ENCODE results near the gene FAM50A.

DNA sequence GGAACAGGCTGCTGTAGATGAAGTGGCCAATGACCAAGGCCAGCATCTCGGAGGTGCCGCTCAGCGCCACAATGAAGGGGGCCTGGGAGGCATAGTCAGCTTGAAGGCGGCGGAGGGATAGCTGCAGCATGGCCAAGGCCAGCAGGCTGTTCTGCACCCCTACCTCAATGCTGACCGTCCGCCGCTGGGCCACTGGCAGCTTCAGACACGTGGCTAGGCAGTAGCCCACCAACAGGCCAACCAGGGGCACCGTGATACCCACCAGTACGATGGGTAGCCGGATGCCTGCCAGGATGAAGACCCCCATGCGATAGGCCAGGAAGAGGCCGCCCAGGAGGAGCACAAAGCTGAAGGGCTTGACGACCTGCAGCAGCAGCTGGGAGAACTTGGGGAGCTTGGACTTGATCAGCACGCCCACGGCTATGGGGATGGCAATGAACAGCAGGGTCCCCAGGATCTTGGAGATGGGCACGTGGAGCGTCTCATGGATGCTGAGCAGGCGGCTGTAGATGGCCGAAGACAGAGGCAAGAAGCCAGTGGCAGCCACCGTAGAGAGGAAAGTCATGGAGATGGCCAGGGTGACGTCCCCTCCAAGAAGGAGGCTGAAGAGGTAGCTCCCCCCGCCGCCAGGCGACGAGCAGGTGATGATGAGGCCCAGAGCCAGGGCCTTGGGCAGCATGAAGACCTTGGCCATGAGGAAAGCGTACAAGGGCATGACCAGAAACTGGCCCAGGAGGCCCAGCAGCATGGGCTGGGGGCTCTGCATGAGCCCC lies 43.8 kb downstream of the FAM50A start:
- TF ChIP-seq, protein P1, sequence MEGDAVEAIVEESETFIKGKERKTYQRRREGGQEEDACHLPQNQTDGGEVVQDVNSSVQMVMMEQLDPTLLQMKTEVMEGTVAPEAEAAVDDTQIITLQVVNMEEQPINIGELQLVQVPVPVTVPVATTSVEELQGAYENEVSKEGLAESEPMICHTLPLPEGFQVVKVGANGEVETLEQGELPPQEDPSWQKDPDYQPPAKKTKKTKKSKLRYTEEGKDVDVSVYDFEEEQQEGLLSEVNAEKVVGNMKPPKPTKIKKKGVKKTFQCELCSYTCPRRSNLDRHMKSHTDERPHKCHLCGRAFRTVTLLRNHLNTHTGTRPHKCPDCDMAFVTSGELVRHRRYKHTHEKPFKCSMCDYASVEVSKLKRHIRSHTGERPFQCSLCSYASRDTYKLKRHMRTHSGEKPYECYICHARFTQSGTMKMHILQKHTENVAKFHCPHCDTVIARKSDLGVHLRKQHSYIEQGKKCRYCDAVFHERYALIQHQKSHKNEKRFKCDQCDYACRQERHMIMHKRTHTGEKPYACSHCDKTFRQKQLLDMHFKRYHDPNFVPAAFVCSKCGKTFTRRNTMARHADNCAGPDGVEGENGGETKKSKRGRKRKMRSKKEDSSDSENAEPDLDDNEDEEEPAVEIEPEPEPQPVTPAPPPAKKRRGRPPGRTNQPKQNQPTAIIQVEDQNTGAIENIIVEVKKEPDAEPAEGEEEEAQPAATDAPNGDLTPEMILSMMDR (IDR thresholded peaks at IDR 0.05), result no peak
- no peak for TF ChIP-seq POLR2A (IDR thresholded peaks at IDR 0.05)

Measured in lower leg skin (tissue), 3 donors.